ENCODE measurements around the gene CCDC82.

CCDC82 gene

GRCh38 chr11:96356848-96357247 lies 32.9 kb downstream of the CCDC82 start:
- Histone ChIP-seq H3K4me1 (no peaks in the 10 kb centered on the region), H3K27me3 (no peaks in the 10 kb centered on the region), H3K4me3 (ENCODE audit: low read depth, low read length) (no peak overlapping the region), H3K36me3 (0 out of 2 replicates have a peak, but pooled peaks cover 2% of the 10 kb centered on the region), H3K9me3 (no peaks in the 10 kb centered on the region)
- no peak for TF ChIP-seq CTCF (IDR thresholded peaks at IDR 0.05; ENCODE audit: low read depth, low read length)
- no peak for DNase-seq

GRCh38 chr11:96342961-96343711 lies 46.6 kb downstream of the CCDC82 start, which contains the start of gene MAML2:
TSS of gene MAML2 (minus strand) at chr11:96343195. CDS start at chr11:96341895, 1,300 bp downstream.
- peak; percentile 94 for DNase-seq
- no peaks in the 10 kb centered on the region for H3K36me3 ChIP-seq
- peaks cover 1% of the 10 kb centered on the region; the same call in 1 of the 2 replicates for H3K4me1 ChIP-seq
- TF ChIP-seq CTCF (IDR thresholded peaks at IDR 0.05; ENCODE audit: low read depth, low read length): peak; percentile 80
- H3K27me3 ChIP-seq: no peaks in the 10 kb centered on the region
- H3K4me3 ChIP-seq (ENCODE audit: low read depth, low read length): peak within 1 kb of the TSS; percentile 88
- no peaks in the 10 kb centered on the region for H3K9me3 ChIP-seq

- no peak for DNase-seq
- no peaks in the 10 kb centered on the region for H3K9me3 ChIP-seq
- H3K36me3 ChIP-seq: no peaks in the 10 kb centered on the region
- H3K27me3 ChIP-seq: no peaks in the 10 kb centered on the region
- TF ChIP-seq CTCF (IDR thresholded peaks at IDR 0.05; ENCODE audit: low read depth, low read length): no peak
- H3K4me3 ChIP-seq (ENCODE audit: low read depth, low read length): peak overlapping the region; percentile 88
- peaks cover 10% of the 10 kb centered on the region; the same call in 1 of the 2 replicates for H3K4me1 ChIP-seq
Observed at GRCh38 chr11:96342014-96342960, 47.4 kb downstream of the CCDC82 start.

GRCh38 chr11:96341211-96342013 lies 48.3 kb downstream of the CCDC82 start:
- TF ChIP-seq CTCF (IDR thresholded peaks at IDR 0.05; ENCODE audit: low read depth, low read length): peak; percentile 36; the same call in 1 of the 2 replicates
- peak; percentile 75 for DNase-seq
- H3K27me3 ChIP-seq: no peaks in the 10 kb centered on the region
- peaks cover 15% of the 10 kb centered on the region; the same call in 1 of the 2 replicates for H3K4me1 ChIP-seq
- H3K9me3 ChIP-seq: no peaks in the 10 kb centered on the region
- peak overlapping the region; percentile 88 for H3K4me3 ChIP-seq (ENCODE audit: low read depth, low read length)
- no peaks in the 10 kb centered on the region for H3K36me3 ChIP-seq

GRCh38 chr11:96340555-96340885 lies 49.2 kb downstream of the CCDC82 start:
- no peak for DNase-seq
- H3K9me3 ChIP-seq: no peaks in the 10 kb centered on the region
- H3K36me3 ChIP-seq: no peaks in the 10 kb centered on the region
- no peaks in the 10 kb centered on the region for H3K27me3 ChIP-seq
- no peak for TF ChIP-seq CTCF (IDR thresholded peaks at IDR 0.05; ENCODE audit: low read depth, low read length)
- H3K4me1 ChIP-seq: peaks cover 15% of the 10 kb centered on the region; the same call in 1 of the 2 replicates
- no peak overlapping the region for H3K4me3 ChIP-seq (ENCODE audit: low read depth, low read length)
